HG03342 (cell line): ENCODE results near the gene IFITM1.

Experiments used
- ATAC-seq: cut with Tn5 transposase; IDR thresholded peaks from one replicate; pipeline ENCODE4 v1.9.1; 2021; ENCODE audit warnings: mild to moderate bottlenecking, moderate library complexity; ENCODE audit not compliant: unreplicated experiment

The IFITM1 gene

DNA sequence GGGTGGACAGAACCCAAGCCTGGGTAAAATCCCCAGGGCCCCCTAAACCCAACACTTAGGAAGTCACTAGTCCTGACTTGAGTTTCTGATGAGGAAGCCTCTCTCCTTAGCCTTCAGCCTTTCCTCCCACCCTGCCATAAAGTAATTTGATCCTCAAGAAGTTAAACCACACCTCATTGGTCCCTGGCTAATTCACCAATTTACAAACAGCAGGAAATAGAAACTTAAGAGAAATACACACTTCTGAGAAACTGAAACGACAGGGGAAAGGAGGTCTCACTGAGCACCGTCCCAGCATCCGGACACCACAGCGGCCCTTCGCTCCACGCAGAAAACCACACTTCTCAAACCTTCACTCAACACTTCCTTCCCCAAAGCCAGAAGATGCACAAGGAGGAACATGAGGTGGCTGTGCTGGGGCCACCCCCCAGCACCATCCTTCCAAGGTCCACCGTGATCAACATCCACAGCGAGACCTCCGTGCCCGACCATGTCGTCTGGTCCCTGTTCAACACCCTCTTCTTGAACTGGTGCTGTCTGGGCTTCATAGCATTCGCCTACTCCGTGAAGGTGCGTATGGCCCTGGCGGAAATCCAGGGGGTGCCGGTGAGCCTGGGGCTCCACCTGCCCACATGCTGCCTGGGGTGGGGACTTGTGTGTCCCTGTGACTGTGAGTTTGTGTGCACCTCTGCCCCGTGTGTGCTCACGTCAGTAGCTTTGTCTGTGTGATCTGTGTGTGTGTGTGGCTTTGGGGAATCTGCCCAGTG is at the start of gene IFITM1:
TSS of gene IFITM1 (plus strand) at position 254 of the 767 bp plus-strand sequence. CDS start at position 385, 131 bp downstream.
- peak; percentile 38 for ATAC-seq

- no peak for ATAC-seq
Measured at GRCh38 chr11:266676-267439, 47.0 kb upstream of the IFITM1 start.

DNA sequence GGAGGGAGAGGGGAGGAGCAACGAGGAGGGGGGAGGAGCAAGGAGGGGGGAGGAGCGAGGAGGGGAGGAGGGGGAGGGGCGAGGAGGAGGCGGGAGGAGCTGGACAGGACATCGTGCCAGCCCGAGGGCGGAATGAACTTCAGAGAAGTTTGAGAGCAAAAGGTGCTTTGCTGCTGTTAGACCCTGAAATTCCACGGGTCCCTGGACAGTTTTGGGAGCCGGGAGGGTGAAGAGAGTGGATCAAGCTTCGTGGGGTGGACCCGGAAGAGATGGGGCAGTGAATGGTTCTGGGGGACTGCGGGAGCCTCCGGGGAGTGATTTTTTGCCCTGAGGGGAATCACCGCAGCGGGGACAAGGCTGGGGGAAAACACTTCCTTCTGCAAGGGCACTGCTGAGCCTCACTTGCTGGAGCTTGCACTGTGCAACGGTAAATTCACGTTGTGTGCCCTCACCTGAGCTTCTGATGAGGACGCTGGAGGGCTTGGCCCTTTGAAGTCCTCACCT is 46.3 kb upstream of the IFITM1 start:
- ATAC-seq, result no peak

DNA sequence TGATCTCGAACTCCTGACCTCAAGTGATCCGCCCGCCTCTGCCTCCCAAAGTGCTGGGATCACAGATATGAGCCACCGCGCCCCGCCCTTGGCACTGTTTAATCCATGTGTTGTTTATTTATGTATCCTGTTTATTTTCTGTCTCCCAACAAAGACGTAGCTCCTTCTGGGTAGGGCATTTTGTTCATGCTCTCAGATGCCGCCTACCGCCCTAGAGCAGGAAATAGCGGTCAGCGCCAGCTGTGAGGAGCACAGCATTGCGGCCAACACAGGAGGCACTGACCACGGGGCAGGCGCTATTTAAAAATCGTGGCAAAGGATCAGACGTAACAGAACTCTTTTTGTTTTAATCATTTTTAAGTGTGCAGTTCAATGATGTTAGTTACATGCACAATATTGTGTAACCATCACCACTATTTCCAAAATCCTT is 45.1 kb upstream of the IFITM1 start:
- ATAC-seq, result peak; percentile 35

GRCh38 chr11:269146-269890 is 44.5 kb upstream of the IFITM1 start:
- peak; percentile 61 for ATAC-seq

DNA sequence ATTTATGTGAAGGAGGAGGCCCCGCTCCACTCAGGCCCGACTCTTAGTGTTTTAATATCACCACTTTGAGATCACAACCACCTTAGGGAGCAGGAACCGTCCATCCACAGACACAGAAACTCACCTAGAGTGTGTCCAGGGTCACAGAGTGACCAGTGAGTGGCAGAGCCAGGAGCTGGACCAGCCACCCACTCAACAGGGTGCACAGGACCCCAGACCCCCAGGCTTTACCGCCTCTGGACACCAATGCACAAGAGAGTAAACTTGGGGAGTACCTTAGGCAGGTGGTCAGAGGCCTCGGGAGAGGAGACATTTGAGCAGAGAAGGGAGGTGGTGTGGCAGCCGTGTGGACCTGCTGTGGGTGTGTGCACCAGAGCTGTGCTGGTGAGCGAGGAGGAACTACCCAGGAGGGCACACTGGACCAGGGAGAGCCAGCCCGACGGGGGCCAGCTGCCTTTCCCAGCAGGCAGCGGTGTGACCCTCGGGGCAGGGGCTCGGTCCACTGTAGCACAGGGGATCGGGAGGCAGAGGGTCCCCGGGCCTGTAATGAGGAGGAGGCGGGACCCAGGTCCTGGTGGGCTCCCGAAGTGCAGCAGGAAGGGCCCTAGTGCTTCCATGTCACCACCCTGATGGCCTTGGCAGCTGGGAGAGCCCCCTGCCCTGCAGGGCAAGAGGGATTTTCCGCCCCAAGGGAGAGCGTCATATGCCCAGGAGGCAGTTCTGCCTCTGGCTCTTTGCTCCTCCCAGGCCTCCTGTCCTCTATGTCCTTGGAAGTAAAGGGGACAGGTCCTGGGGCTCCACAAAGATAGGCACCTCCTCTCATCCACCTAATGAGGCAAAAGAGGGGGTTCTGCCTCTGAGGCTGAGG is 43.2 kb upstream of the IFITM1 start:
- ATAC-seq, result no peak

GRCh38 chr11:271319-271715 is 42.5 kb upstream of the IFITM1 start:
- no peak for ATAC-seq

DNA sequence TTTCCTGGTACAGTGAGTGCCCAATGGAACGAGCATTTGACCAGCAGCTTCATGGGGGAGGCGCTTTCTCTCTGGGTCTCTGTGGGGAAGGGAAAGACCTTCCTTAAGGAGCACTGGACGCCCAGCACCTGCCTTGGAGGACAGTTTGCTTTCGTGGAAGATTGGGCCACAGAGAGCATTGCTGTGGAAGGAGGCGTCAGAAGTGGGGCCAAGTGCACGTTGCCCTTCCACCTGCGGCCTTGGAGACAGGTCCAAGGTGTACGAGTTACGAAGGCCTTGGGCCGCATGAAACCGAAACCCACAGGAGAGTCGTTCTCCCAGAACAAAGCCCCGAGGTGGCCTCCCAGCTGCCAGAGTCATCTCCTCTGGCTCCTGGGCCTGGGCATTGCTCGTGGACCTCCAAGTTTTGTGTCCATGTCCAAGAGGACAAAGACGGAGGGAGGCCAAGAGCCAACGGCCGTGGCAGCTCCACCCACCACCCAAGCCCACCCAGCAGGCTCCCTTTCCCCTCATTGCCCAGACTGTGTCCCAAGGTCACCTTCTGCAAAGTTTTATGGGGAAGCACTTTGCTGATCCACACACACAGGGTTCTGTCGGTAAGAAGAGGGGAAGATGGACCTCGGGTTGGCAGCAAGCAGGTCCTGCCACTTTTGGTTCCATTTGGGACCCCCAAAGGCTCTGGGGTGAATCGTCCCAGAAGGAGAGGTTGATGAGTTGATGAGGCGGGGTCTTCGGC is 41.5 kb upstream of the IFITM1 start:
- ATAC-seq, result no peak

DNA sequence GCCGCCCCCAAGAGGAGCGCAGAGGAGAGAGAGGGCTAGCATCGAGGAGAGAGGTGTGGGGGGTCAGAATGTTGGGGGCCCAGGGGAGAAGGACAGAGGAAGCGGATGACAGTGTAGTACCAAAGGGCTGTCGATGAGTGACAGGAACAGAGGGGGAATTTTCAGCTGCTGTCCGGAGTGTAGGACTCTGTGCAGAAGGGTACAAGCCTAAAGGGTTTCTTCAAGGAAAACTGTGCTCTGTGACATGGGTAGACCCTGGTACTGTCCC is 41.0 kb upstream of the IFITM1 start:
- no peak for ATAC-seq

DNA sequence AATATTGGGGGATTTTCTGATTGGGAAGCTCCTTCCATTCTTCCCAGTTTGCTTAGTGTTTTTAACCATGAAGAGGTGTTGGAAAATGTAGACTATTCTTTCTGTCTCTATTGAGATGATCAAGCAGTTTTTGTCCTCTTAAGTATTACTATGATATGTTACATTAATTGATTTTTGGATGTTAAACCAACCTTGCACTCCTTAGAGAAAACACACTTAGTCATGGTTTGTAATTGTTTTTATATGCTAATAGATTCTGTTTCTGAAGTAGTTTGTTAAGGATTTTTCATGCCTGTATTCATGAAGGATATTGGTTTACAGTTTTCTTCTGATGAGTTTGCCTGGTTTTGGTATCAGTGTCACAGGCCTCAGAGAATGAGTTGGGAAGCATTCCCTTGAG is 37.6 kb upstream of the IFITM1 start:
- ATAC-seq, result no peak

GRCh38 chr11:278001-278951 is 35.6 kb upstream of the IFITM1 start, which contains the start of gene NLRP6:
Gene NLRP6 (plus strand): TSS chr11:278407. CDS start chr11:278570, 163 bp downstream.
- ATAC-seq, result no peak

GRCh38 chr11:279040-279965 is 34.5 kb upstream of the IFITM1 start:
- no peak for ATAC-seq

DNA sequence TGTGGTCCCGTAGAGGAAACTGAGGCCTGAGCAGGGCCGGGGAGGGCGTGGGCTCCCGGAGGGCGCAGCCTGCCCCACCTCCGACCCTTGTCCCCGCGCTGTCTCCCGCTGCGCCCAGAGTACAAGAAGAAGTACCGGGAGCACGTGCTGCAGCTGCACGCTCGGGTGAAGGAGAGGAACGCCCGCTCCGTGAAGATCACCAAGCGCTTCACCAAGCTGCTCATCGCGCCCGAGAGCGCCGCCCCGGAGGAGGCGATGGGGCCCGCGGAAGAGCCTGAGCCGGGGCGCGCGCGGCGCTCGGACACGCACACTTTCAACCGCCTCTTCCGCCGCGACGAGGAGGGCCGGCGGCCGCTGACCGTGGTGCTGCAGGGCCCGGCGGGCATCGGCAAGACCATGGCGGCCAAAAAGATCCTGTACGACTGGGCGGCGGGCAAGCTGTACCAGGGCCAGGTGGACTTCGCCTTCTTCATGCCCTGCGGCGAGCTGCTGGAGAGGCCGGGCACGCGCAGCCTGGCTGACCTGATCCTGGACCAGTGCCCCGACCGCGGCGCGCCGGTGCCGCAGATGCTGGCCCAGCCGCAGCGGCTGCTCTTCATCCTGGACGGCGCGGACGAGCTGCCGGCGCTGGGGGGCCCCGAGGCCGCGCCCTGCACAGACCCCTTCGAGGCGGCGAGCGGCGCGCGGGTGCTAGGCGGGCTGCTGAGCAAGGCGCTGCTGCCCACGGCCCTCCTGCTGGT is 33.7 kb upstream of the IFITM1 start:
- ATAC-seq, result no peak

- ATAC-seq, result no peak
Measured at GRCh38 chr11:280706-281485, 32.9 kb upstream of the IFITM1 start.

- no peak for ATAC-seq
Measured at GRCh38 chr11:281486-282161, 32.2 kb upstream of the IFITM1 start.

DNA sequence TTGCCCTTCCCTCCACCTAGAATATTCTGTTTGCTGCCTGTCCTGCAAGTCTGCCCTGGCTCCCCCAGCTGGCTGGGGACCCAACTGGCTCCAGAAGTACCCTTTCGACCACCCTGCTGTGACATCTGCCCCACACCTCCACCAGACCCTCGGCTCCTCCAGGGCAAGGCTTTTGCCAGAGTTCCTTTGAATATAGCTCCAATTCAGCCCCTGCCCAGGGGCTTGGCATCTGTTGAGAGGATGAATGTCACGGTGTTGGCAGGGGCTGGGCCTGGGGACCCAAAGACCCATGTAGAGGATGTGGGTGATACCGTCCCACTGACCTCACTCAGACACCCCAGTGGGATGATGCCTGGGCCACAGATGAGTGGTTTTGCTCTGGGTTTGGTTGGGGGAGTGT is 31.7 kb upstream of the IFITM1 start:
- ATAC-seq, result no peak
